ENCODE results near the gene CBARP. TPM values are rescaled to one million over a fixed set of nuclear protein-coding genes. Genes with fewer than 3 reads are reported as not detected.

CBARP gene
- total and polyA plus RNA-seq, 4 donors, result 0.05 to 0.25 (median 0.06) TPM; not detected in 1

GRCh38 chr19:1279782-1280341 is 42.1 kb upstream of the CBARP start:
- Histone ChIP-seq H3K9ac (ENCODE audit: low read depth in 1 of 2, low read length in 2 of 2) (no peak overlapping the region), H3K27ac (ENCODE audit: low read depth in 1 of 2, low read length in 2 of 2) (no peak overlapping the region), H3K4me1 (ENCODE audit: control insufficient read depth in 4 of 4, insufficient read depth in 4 of 4, low read length in 3 of 4) (peaks cover 6 to 46% (median 37%) of the 10 kb centered on the region in 4 donors), H3K27me3 (ENCODE audit: control insufficient read depth in 4 of 4, insufficient read depth in 4 of 4, low read length in 3 of 4) (no peaks in the 10 kb centered on the region), H3K9me3 (ENCODE audit: control insufficient read depth in 4 of 4, low read length in 3 of 4) (no peaks in the 10 kb centered on the region), H3K4me3 (ENCODE audit: low read depth in 1 of 3, low read length in 3 of 3) (no peak overlapping the region), H3K36me3 (ENCODE audit: control insufficient read depth in 4 of 4, insufficient read depth in 3 of 4, low read depth in 1 of 4, low read length in 3 of 4) (peaks cover 0 to 5% (median 4%) of the 10 kb centered on the region in 4 donors)
- WGBS, result 30% methylated on average over 10 of the region's 10 CpGs
- TF ChIP-seq RAD21 (IDR thresholded peaks at IDR 0.05), result peak; percentile 95 to 97
- TF ChIP-seq HNF4G (IDR thresholded peaks at IDR 0.05), result no peak
- peak; percentile 94 for TF ChIP-seq CTCF (IDR thresholded peaks at IDR 0.05; ENCODE audit: low read depth, low read length, missing input control)
- TF ChIP-seq MAX (IDR thresholded peaks at IDR 0.05), result no peak
- DNase-seq (ENCODE audit: low spot score), result peak; percentile 90

DNA sequence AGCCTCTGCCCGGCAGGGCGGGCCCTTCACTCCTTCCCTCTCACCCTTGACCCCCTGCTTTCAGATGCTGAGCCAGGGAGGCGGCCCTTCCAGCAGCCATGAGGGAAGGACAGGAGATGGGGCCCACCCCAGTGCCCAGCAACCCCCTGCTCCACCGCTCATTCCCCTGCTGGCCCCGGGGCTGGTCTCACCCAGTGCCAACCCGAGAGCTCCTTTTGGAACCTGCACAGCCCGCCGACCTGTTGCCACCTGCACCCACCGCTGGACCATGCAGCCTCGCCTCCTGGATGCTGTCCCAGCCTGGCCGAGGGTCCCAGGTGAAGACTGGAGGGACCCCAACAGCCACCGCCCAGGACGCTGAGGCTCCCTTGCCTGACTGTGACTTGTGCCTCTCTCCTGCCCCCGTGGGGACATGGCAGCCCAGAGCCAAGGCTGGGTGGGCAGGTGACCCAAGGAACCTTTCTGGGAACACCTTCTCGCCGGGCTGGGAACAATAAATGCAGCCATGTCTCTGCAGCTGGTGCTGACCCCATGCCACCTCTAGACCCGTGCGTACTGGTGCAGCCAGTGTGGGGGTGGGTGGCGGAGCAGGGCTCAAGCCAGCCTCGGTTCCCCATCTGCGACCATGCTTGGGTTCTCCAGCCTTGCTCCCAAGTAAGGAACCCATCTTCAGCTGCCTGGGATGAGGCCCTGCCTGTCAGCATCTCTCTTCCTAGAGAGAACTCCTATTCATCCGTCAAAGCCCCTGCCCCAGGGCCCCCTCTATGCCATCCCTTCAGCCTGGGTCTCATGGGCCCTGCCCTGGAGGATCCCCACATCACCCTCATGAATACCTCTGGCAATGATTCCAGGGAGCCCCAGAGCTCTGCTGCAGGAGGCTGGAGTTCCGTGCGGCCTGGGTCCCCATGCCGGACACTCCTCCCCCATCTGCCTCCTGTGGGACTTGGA is 41.2 kb upstream of the CBARP start:
- peaks cover 13 to 46% (median 37%) of the 10 kb centered on the region in 4 donors for H3K4me1 ChIP-seq (ENCODE audit: control insufficient read depth in 4 of 4, insufficient read depth in 4 of 4, low read length in 3 of 4)
- H3K27ac ChIP-seq (ENCODE audit: low read depth in 1 of 2, low read length in 2 of 2), result no peak overlapping the region

GRCh38 chr19:1278074-1278473 is 40.3 kb upstream of the CBARP start:
- H3K9me3 ChIP-seq (ENCODE audit: control insufficient read depth in 4 of 4, low read length in 3 of 4), result no peaks in the 10 kb centered on the region
- no peak overlapping the region for H3K4me3 ChIP-seq (ENCODE audit: low read depth in 1 of 3, low read length in 3 of 3)
- WGBS, result 82% methylated on average over 12 of the region's 12 CpGs
- H3K4me1 ChIP-seq (ENCODE audit: control insufficient read depth in 4 of 4, insufficient read depth in 4 of 4, low read length in 3 of 4), result peaks cover 13 to 46% (median 37%) of the 10 kb centered on the region in 4 donors
- DNase-seq (ENCODE audit: low spot score), result no peak
- H3K27ac ChIP-seq (ENCODE audit: low read depth in 1 of 2, low read length in 2 of 2), result no peak overlapping the region
- H3K9ac ChIP-seq (ENCODE audit: low read depth in 1 of 2, low read length in 2 of 2), result no peak overlapping the region
- H3K27me3 ChIP-seq (ENCODE audit: control insufficient read depth in 4 of 4, insufficient read depth in 4 of 4, low read length in 3 of 4), result no peaks in the 10 kb centered on the region
- H3K36me3 ChIP-seq (ENCODE audit: control insufficient read depth in 4 of 4, insufficient read depth in 3 of 4, low read depth in 1 of 4, low read length in 3 of 4), result peaks cover 9 to 19% (median 14%) of the 10 kb centered on the region in 4 donors
- TF ChIP-seq HNF4G (IDR thresholded peaks at IDR 0.05), result no peak
- no peak for TF ChIP-seq YY1 (IDR thresholded peaks at IDR 0.05)
- no peak for TF ChIP-seq RAD21 (IDR thresholded peaks at IDR 0.05)
- no peak for TF ChIP-seq ATF3 (IDR thresholded peaks at IDR 0.05)
- no peak for TF ChIP-seq JUND (IDR thresholded peaks at IDR 0.05)
- no peak for TF ChIP-seq SP1 (IDR thresholded peaks at IDR 0.05)
- TF ChIP-seq EGR1 (IDR thresholded peaks at IDR 0.05; ENCODE audit: low read depth in 2 of 2), result no peak
- TF ChIP-seq, protein P1, sequence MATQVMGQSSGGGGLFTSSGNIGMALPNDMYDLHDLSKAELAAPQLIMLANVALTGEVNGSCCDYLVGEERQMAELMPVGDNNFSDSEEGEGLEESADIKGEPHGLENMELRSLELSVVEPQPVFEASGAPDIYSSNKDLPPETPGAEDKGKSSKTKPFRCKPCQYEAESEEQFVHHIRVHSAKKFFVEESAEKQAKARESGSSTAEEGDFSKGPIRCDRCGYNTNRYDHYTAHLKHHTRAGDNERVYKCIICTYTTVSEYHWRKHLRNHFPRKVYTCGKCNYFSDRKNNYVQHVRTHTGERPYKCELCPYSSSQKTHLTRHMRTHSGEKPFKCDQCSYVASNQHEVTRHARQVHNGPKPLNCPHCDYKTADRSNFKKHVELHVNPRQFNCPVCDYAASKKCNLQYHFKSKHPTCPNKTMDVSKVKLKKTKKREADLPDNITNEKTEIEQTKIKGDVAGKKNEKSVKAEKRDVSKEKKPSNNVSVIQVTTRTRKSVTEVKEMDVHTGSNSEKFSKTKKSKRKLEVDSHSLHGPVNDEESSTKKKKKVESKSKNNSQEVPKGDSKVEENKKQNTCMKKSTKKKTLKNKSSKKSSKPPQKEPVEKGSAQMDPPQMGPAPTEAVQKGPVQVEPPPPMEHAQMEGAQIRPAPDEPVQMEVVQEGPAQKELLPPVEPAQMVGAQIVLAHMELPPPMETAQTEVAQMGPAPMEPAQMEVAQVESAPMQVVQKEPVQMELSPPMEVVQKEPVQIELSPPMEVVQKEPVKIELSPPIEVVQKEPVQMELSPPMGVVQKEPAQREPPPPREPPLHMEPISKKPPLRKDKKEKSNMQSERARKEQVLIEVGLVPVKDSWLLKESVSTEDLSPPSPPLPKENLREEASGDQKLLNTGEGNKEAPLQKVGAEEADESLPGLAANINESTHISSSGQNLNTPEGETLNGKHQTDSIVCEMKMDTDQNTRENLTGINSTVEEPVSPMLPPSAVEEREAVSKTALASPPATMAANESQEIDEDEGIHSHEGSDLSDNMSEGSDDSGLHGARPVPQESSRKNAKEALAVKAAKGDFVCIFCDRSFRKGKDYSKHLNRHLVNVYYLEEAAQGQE (IDR thresholded peaks at IDR 0.05), result no peak
- TF ChIP-seq FOXA1 (IDR thresholded peaks at IDR 0.05), result no peak

More for the DNA sequence above, 41.2 kb upstream of the CBARP start:
- Histone ChIP-seq H3K9me3 (ENCODE audit: control insufficient read depth in 4 of 4, low read length in 3 of 4) (no peaks in the 10 kb centered on the region), H3K27me3 (ENCODE audit: control insufficient read depth in 4 of 4, insufficient read depth in 4 of 4, low read length in 3 of 4) (no peaks in the 10 kb centered on the region), H3K36me3 (ENCODE audit: control insufficient read depth in 4 of 4, insufficient read depth in 3 of 4, low read depth in 1 of 4, low read length in 3 of 4) (peaks cover 3 to 11% (median 8%) of the 10 kb centered on the region in 4 donors), H3K9ac (ENCODE audit: low read depth in 1 of 2, low read length in 2 of 2) (no peak overlapping the region), H3K4me3 (ENCODE audit: low read depth in 1 of 3, low read length in 3 of 3) (no peak overlapping the region)
- DNase-seq (ENCODE audit: low spot score), result no peak
- 85% methylated on average over 25 of the region's 25 CpGs for WGBS
- TF ChIP-seq HNF4A (conservative IDR thresholded peaks at IDR 0.05), result no peak
- TF ChIP-seq CTCF (IDR thresholded peaks at IDR 0.05; ENCODE audit: low read depth, low read length, missing input control), result no peak

Data from liver (tissue), 9 donors.